Heart left ventricle (tissue), 13 donors: ENCODE results near the gene ZNF821.

Source experiments
- POLR2A ChIP-seq, 2 donors: fragments of 450-650 bp; IDR thresholded peaks; one replicate each; pipeline ENCODE4 v1.6.1; 2017; ENCODE audit warnings: antibody characterized with exemption in 2 of 2, mild to moderate bottlenecking in 2 of 2, moderate library complexity in 2 of 2
- TF ChIP-seq, protein P1 (sequence below), 12 donors: fragments of 200-600 bp; sonication (generic) in 4 of 12; IDR thresholded peaks; one replicate each; pipeline versions ENCODE4 v1.5.0 to v1.8.0; 2018 to 2022; ENCODE audit warnings: antibody characterized with exemption in 12 of 12, mild to moderate bottlenecking in 5 of 12
- donor health status: ischemic (EF 13 %, LVEDD 7.1; RV severe dilation, severe dysfunction).
- donor health status: DM: no; HTN: yes; CAD: no.
- donor health status: DM: no; HTN: no; CAD: no.
- donor health status: ischemic (EF 25% LVEDD 6.9; RV normal size, moderate dysfunction).
- donor health status: ischemic (EF 25% LVEDD 5.7; RV mildly dilated, moderate dysfunction).
- donor health status: ischemic (EF 35%, LVEDD 5.7; RV mildly dilated, moderate dysfunction).
- donor health status: nonischemic (EF 11% LVEDD 7.7; RV severe dilation, severe dysfunction).
- donor health status: DM: yes; HTN: yes; CAD: no.
- donor health status: PGD.
- donor health status: ischemic (EF 29% LVEDD 5.4; RV normal size, mild dysfunction).
- donor health status: nonischemic (EF 23%, LVEDD 6.1; RV moderate dilation, normal function).

DNA sequence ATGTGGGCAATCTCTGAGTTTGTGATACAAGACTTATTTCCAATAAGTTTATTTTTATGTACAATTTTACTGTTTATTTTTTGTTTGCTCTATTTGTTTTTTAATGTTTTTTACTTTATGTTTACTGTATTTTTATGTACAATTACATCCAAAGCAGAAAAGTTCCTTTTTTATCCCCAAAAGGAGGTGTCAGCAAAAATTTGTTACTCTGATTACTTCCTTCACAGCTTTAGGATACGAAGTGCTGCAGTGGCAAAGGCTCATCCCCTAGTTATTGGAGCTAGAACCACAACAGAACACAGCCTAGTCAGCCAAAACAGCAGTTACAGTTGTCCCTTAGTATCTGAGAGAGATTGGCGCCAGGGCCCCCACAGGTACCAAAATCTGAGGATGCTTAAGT lies 47.0 kb upstream of the ZNF821 start:
- no peak for TF ChIP-seq POLR2A (IDR thresholded peaks at IDR 0.05)
- TF ChIP-seq, protein P1, sequence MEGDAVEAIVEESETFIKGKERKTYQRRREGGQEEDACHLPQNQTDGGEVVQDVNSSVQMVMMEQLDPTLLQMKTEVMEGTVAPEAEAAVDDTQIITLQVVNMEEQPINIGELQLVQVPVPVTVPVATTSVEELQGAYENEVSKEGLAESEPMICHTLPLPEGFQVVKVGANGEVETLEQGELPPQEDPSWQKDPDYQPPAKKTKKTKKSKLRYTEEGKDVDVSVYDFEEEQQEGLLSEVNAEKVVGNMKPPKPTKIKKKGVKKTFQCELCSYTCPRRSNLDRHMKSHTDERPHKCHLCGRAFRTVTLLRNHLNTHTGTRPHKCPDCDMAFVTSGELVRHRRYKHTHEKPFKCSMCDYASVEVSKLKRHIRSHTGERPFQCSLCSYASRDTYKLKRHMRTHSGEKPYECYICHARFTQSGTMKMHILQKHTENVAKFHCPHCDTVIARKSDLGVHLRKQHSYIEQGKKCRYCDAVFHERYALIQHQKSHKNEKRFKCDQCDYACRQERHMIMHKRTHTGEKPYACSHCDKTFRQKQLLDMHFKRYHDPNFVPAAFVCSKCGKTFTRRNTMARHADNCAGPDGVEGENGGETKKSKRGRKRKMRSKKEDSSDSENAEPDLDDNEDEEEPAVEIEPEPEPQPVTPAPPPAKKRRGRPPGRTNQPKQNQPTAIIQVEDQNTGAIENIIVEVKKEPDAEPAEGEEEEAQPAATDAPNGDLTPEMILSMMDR (IDR thresholded peaks at IDR 0.05), result no peak
